GM19324 (cell line): ENCODE measurements around the gene R3HDM4.

Experiments used
- ATAC-seq: cut with Tn5 transposase; IDR thresholded peaks from one replicate; pipeline ENCODE4 v1.9.1; 2021; ENCODE audit warnings: mild to moderate bottlenecking, moderate library complexity; ENCODE audit not compliant: unreplicated experiment, low FRiP score

The R3HDM4 gene

DNA sequence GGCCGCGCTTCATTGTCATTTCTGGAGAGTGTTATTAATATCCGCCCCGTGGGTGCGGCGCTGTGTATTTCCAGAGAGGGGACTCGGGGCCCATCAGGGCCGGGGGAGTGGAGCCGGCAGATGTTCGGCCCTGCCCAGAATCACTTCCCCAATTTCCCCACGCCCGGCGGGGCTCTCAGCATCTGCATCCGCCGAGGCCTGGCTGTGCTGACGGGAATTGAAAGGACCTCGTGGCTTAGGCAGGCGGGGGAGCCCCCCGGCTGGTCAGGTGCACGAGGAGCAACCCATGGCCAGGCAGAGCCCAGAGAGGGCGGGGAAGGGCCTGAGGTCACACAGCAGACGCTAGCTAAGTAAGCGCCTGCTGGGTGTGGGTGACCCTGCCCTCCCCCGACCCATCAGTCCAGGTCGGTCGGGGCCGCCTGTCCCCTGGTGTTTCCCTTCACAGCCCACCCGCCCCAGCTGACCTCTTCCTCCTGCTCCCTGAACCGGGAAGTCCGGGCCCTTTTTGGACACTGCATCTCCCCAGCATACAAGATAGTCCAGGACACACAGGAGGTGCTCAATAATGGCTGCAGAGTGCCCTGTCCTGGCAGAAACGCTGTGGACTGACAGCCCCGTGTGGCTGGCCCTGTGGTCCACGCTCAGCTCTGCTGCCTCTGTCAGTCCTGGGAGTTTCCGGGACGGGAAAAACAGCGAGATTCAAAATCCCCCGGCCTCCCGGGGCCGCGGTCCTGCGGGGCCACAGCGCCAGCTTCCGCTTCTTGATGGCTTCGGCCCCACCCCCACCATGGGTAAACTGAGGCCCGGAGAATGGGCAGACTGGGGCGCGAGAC lies 34.9 kb upstream of the R3HDM4 start:
- ATAC-seq = peak; percentile 58

- ATAC-seq = peak; percentile 12
These were observed 34.2 kb upstream of the R3HDM4 start for GRCh38 chr19:947090-947706.

DNA sequence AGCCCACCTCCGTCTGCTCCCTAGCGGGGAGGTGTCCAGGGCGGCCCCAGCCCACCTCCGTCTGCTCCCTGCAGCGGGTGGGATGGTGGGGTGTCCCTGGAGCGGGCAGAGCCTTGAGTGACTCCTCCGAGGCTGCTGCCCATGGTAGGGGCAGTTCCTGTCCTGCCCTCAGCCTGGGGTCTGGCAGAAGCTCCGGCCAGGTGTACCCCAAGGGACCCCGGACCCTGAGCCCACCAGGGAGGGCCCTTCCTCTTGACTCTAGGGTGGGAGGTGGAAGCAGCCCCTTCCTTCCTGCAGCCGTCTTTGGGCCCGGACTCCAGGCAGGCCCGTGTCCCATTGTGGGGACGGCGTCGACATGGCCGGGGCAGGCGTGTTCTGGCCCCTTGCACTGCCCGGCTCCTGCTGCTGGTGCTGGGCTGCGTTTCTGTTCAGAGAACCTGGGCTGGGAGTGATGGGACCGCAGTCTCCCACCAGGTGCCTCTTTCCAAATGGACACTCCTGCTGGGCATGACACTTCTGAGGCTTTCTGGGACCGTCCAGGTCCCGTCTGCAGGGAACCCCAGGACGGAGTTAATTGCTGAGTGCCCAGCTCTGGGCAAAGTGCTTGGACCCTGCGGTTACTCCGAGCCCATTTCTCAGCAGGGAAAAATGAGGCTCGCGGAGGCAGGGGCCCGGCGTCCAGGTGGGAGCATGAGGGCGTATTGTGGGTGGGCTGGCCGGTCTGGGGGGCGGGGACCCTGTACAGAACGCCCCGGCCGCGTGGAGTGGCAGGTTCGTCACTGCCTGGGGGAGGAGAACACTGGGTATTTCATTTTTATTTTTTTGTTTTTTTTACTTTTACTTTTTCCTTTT lies 32.6 kb upstream of the R3HDM4 start:
- ATAC-seq = no peak

- no peak for ATAC-seq
These were observed 31.7 kb upstream of the R3HDM4 start for GRCh38 chr19:944663-945241.

DNA sequence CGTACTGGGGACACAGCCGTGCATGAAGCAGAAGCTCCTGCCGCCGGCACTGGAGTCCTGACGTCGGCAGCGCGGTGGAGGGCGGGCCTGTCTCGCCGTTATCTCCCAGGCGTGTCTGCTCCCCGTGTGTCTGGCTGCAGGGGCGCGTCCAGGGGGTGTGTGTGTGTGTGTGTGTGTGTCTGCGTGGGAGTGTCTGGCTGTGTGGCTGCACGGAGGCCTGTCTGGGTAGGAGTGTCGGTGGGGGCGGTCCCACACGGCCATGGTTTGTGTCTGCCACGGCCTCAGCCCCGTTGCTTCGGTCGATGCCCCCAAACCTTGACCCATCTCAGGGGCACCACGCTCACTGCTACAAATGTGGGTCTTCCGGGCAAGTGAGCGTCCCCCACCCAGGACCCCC lies 31.1 kb upstream of the R3HDM4 start:
- no peak for ATAC-seq

GRCh38 chr19:943551-944170 lies 30.6 kb upstream of the R3HDM4 start:
- no peak for ATAC-seq

DNA sequence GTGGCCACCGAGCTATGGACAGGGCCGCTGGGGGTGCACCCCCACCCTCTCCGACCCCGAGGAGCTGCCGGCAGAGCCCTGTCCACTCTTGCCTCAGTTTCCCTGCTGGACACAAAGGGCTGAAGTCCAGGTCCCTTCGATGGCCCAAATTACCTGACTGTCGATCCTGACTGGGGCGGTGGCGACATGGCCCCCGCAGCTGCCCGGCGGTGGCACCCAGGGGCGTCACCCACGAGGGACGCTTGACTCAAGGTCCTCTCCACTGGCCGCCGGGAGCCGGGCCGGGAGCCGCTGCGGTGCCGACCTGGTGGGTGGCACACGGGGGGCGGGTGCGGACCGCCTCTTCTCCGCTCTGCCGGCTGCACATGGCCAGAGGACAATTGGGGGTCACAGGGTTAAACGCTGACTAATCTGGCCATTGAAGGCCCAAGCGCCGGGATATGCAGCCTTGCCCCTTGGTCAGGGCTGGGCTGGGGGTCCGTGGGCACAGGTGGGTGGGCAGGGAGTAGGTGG lies 29.2 kb upstream of the R3HDM4 start:
- ATAC-seq = no peak

DNA sequence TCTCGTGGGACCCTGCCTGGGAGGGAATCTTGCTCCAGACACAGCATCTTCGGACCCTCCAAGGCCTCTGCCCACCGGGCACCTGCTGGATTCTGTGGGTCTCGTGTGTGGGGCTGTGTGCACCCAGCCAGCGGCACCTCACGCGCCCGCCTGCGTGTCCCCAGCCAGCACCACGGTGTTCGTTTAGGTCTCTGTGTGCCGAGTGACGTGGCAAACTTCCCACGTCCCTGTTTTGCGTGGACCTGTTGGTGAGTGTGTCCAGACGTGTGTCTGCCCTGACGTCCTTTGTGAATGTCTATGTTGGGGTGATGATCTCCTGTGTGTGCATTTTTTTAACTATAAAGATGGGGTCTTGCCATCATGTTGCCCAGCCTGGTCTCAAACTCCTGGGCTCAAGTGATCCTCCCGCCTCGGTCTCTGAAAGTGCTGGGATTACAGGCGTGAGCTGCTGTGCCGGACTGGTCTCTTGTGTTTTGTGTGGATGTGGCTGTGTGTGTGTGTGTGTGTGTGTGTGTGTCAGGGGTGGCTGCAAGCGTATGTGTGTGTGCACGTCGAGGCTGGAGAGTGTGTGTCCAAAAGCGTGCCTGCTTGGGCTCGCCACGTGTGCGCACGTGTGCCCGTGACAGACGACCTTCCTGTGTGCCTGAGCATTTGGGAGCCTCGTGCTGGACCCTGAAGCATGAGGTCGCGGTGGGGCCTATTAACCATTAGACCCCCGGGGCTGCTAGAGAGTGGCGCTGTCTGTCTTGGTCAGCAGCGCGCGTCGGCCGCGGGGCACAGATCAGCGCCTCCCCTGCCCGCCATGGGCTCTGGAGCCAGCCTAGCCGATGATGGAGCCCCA lies 28.5 kb upstream of the R3HDM4 start:
- ATAC-seq = no peak

- ATAC-seq = peak; percentile 39
These were observed 27.7 kb upstream of the R3HDM4 start for GRCh38 chr19:940591-941291.

DNA sequence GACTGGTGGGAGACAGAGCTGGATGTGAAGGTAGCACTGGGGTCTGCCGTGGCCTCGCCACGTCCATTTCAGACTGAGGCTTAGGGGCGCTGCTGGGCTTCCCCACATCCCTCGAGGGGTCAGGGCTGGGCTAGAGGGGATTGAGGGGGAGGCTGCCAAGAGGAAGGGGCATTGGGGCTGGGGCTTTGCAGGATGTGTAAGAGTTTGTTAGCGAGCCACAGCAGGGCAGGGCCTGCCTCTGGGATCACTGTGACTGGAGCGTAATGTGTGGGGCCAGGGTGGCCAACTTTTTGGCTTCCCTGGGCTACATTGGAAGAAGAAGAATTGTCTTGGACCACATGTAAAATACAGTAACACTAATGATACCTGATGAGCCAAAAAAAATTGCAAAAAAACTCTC lies 26.9 kb upstream of the R3HDM4 start:
- ATAC-seq = no peak

DNA sequence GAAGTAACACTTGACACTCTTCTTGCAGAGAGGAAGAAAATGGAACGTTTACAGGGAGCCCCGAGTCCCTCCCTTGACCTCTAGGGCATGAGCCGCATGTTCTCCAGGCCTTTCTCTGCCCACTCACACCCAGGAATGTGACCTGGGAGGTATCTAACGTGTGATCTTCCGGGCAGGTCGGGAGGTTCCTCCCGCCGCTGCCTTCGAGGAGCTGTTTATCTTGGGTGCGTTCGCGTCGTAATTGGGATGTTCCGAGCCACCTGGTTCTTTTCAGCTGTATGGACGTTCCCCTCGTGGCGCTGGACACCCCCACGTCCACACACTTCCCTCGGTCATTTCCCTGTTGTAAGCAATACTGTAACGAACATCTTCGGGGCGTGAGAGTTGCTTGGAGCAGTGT lies 26.4 kb upstream of the R3HDM4 start:
- ATAC-seq = no peak

GRCh38 chr19:938233-938923 lies 25.4 kb upstream of the R3HDM4 start:
- no peak for ATAC-seq

- no peak for ATAC-seq
These were observed 24.3 kb upstream of the R3HDM4 start for GRCh38 chr19:937259-937694.

DNA sequence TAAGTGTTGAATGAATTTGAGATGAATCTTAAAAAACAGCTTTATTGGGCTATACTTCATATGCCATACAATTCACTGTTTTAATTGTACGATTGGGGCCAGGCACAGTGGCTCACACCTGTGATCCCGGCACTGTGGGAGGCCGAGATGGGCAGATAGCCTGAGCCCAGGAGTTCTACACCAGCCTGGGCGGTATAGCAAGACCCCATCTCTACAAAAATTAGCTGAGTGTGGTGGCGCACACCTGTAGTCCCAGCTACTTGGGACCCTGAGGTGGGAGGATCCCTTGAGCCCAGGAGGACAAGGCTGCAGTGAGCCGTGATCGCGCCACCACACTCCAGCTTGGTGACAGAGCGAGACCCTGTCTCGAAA lies 23.1 kb upstream of the R3HDM4 start:
- no peak for ATAC-seq

- ATAC-seq = no peak
These were observed 22.0 kb upstream of the R3HDM4 start for GRCh38 chr19:934865-935479.

- no peak for ATAC-seq
These were observed 21.3 kb upstream of the R3HDM4 start for GRCh38 chr19:934197-934840.

DNA sequence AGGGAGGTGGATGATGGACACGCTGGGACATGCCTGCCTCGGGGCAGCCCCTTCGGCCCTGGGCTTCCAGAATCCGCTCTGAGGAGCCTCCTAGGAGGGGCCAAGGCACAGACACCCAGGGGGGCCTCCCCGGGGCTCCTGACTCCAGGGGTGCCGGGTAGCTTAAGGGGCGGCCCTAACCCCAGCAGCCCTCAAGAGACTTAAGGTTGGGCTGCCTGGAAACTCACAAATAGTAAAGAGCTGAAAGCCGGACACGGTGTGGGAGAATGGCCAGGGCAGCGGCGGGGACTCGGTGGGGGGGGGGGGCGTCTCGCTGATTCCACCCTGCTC lies 20.5 kb upstream of the R3HDM4 start:
- no peak for ATAC-seq
